Neural cell (in vitro differentiated cells): ENCODE results near the gene DNAI4. TPM values are rescaled to one million over a fixed set of nuclear protein-coding genes. Genes with fewer than 3 reads are reported as not detected.

Experiments used
- H2AFZ ChIP-seq: fragments of 200-600, 300-800 bp; sonication (generic), shearing (Covaris generic); 2 replicates; pipeline ENCODE4 v1.6.0; 2014; ENCODE audit warnings: low read depth, mild to moderate bottlenecking, antibody characterized with exemption, low read length, moderate library complexity
- H3F3A ChIP-seq: fragments of 200-600 bp; shearing (Covaris generic); 2 replicates; pipeline ENCODE4 v1.6.1; 2016; ENCODE audit warnings: mild to moderate bottlenecking, moderate library complexity, mixed read lengths, antibody characterized with exemption, low read length; ENCODE audit not compliant: insufficient read depth, poor library complexity, severe bottlenecking
- H3K27ac ChIP-seq: fragments of 200-600, 300-800 bp; sonication (generic), shearing (Covaris generic); 2 replicates; pipeline ENCODE4 v1.5.1; 2014; ENCODE audit warnings: mild to moderate bottlenecking, low read length, moderate library complexity
- H3K27me3 ChIP-seq: fragments of 300-800, 200-600 bp; sonication (generic), shearing (Covaris generic); 2 replicates; pipeline ENCODE4 v1.6.0; 2014; ENCODE audit warnings: mild to moderate bottlenecking, low read depth, low read length, moderate library complexity; ENCODE audit not compliant: insufficient read depth
- H3K36me3 ChIP-seq: fragments of 300-800, 200-600 bp; sonication (generic), shearing (Covaris generic); 2 replicates; pipeline ENCODE4 v1.5.1; 2014; ENCODE audit warnings: mild to moderate bottlenecking, antibody characterized with exemption, low read length, moderate library complexity; ENCODE audit not compliant: insufficient read depth
- H3K4me2 ChIP-seq: fragments of 300-800, 200-600 bp; sonication (generic), shearing (Covaris generic); 2 replicates; pipeline ENCODE4 v1.6.0; 2014; ENCODE audit warnings: mild to moderate bottlenecking, low read length
- H3K4me3 ChIP-seq: fragments of 300-800, 200-600 bp; sonication (generic), shearing (Covaris generic); 2 replicates; pipeline ENCODE4 v1.5.1; 2014; ENCODE audit warnings: mild to moderate bottlenecking, low read length, moderate library complexity
- H3K79me2 ChIP-seq: fragments of 200-600 bp; shearing (Covaris generic); replicated peaks from 2 replicates; pipeline ENCODE4 v1.6.0; 2014; ENCODE audit warnings: mild to moderate bottlenecking, low read length, moderate library complexity; ENCODE audit not compliant: insufficient read depth
- H3K9ac ChIP-seq: fragments of 300-800, 200-600 bp; sonication (generic), shearing (Covaris generic); 2 replicates; pipeline ENCODE4 v1.6.1; 2016; ENCODE audit warnings: mild to moderate bottlenecking, low read length, mixed read lengths
- H3K9me2 ChIP-seq: fragments of 200-600 bp; shearing (Covaris generic); 2 replicates; pipeline ENCODE4 v1.6.1; 2016; ENCODE audit warnings: mild to moderate bottlenecking, low read length, mixed read lengths; ENCODE audit not compliant: insufficient read depth
- H3K9me3 ChIP-seq: fragments of 200-600, 300-800 bp; sonication (generic), shearing (Covaris generic); 2 replicates; pipeline ENCODE4 v1.6.1; 2016; ENCODE audit warnings: mild to moderate bottlenecking, mixed run types, low read length, moderate library complexity, mixed read lengths
- H4K20me1 ChIP-seq: fragments of 200-600 bp; shearing (Covaris generic); 2 replicates; pipeline ENCODE4 v1.6.1; 2016; ENCODE audit warnings: mild to moderate bottlenecking, mixed run types; ENCODE audit not compliant: insufficient read depth
- CTCF ChIP-seq: fragments of 450-650 bp; IDR thresholded peaks from 2 replicates; pipeline ENCODE4 v1.5.1; 2014; ENCODE audit warnings: antibody characterized with exemption, mild to moderate bottlenecking, moderate library complexity; ENCODE audit not compliant: poor library complexity, severe bottlenecking
- EP300 ChIP-seq: fragments of 450-650 bp; conservative IDR thresholded peaks from 2 replicates; pipeline ENCODE4 v1.6.1; 2014; ENCODE audit warnings: antibody characterized with exemption, mild to moderate bottlenecking, moderate library complexity; ENCODE audit not compliant: poor library complexity, severe bottlenecking
- EZH2 ChIP-seq: fragments of 200-600, 300-800 bp; shearing (Covaris generic), sonication (generic); IDR thresholded peaks from 2 replicates; pipeline ENCODE4 v1.6.1; 2014; ENCODE audit warnings: antibody characterized with exemption, low read length, borderline replicate concordance, mild to moderate bottlenecking; ENCODE audit not compliant: insufficient read depth, poor library complexity, severe bottlenecking
- MXI1 ChIP-seq: fragments of 450-650 bp; conservative IDR thresholded peaks from 2 replicates; pipeline ENCODE4 v1.6.1; 2014; ENCODE audit warnings: antibody characterized with exemption, mild to moderate bottlenecking; ENCODE audit not compliant: poor library complexity, severe bottlenecking
- POLR2AphosphoS5 ChIP-seq: IDR thresholded peaks from 2 replicates; pipeline ENCODE4 v1.6.1; 2012
- RAD21 ChIP-seq: fragments of 450-650 bp; conservative IDR thresholded peaks from 2 replicates; pipeline ENCODE4 v1.6.1; 2014; ENCODE audit warnings: antibody characterized with exemption, mild to moderate bottlenecking, moderate library complexity
- REST ChIP-seq: IDR thresholded peaks from 2 replicates; pipeline ENCODE4 v1.6.1; 2012; ENCODE audit warnings: borderline replicate concordance
- SMC3 ChIP-seq: fragments of 450-650 bp; conservative IDR thresholded peaks from 2 replicates; pipeline ENCODE4 v1.6.1; 2014; ENCODE audit warnings: antibody characterized with exemption, mild to moderate bottlenecking, moderate library complexity; ENCODE audit not compliant: poor library complexity
- TAF1 ChIP-seq: IDR thresholded peaks from 2 replicates; pipeline ENCODE4 v1.6.1; 2012; ENCODE audit warnings: low read depth
- polyA plus RNA-seq: library from polyadenylated mRNA; depleted of rRNA; stranded (reverse); fragments of >200 nt; gene quantifications from 2 replicates; pipeline ENCODE4 v1.2.3, GENCODE V29; 2014

Gene DNAI4
- polyA plus RNA-seq, 1 donor from 2014 or later: 4.5 TPM

- Histone ChIP-seq H3K9ac (no peak overlapping the region), H3K27ac (no peak overlapping the region), H3K4me3 (no peak overlapping the region), H2AFZ (no peak overlapping the region), H3K9me2 (no peaks in the 10 kb centered on the region), H3K4me2 (no peak overlapping the region), H3K27me3 (no peaks in the 10 kb centered on the region), H4K20me1 (no peaks in the 10 kb centered on the region), H3K79me2 (no peaks in the 10 kb centered on the region), H3K36me3 (no peaks in the 10 kb centered on the region), H3F3A (no peaks in the 10 kb centered on the region), H3K9me3 (no peaks in the 10 kb centered on the region)
- no peak for TF ChIP-seq RAD21
- no peak for TF ChIP-seq POLR2AphosphoS5
- TF ChIP-seq MXI1: no peak
- TF ChIP-seq TAF1: no peak
- TF ChIP-seq EP300: no peak
- no peak for TF ChIP-seq EZH2
- no peak for TF ChIP-seq REST
- no peak for TF ChIP-seq SMC3
- TF ChIP-seq CTCF: no peak
These were observed 149.0 kb downstream of the DNAI4 start for GRCh38 chr1:66775646-66776045.

GRCh38 chr1:66774438-66774837 lies 150.2 kb downstream of the DNAI4 start:
- Histone ChIP-seq H3K9me2 (no peaks in the 10 kb centered on the region), H3K27me3 (no peaks in the 10 kb centered on the region), H3F3A (no peaks in the 10 kb centered on the region), H2AFZ (no peak overlapping the region), H3K79me2 (no peaks in the 10 kb centered on the region), H3K9me3 (no peaks in the 10 kb centered on the region), H3K36me3 (no peaks in the 10 kb centered on the region), H4K20me1 (no peaks in the 10 kb centered on the region), H3K9ac (no peak overlapping the region), H3K27ac (no peak overlapping the region), H3K4me2 (no peak overlapping the region), H3K4me3 (no peak overlapping the region)
- TF ChIP-seq RAD21: no peak
- no peak for TF ChIP-seq POLR2AphosphoS5
- no peak for TF ChIP-seq EP300
- no peak for TF ChIP-seq SMC3

- no peak overlapping the region for H2AFZ ChIP-seq
- no peaks in the 10 kb centered on the region for H3K9me3 ChIP-seq
- H3K9ac ChIP-seq: no peak overlapping the region
- H3K36me3 ChIP-seq: no peaks in the 10 kb centered on the region
- H3K4me3 ChIP-seq: no peak overlapping the region
- H3K79me2 ChIP-seq: no peaks in the 10 kb centered on the region
- H3K27me3 ChIP-seq: no peaks in the 10 kb centered on the region
- H3K9me2 ChIP-seq: no peaks in the 10 kb centered on the region
- H3K4me2 ChIP-seq: no peak overlapping the region
- H3K27ac ChIP-seq: no peak overlapping the region
- H4K20me1 ChIP-seq: no peaks in the 10 kb centered on the region
- no peak for TF ChIP-seq CTCF
- no peak for TF ChIP-seq POLR2AphosphoS5
- no peak for TF ChIP-seq EZH2
- no peak for TF ChIP-seq MXI1
- TF ChIP-seq RAD21: no peak
- no peak for TF ChIP-seq REST
- TF ChIP-seq EP300: no peak
- no peak for TF ChIP-seq SMC3
- TF ChIP-seq TAF1: no peak
- no peaks in the 10 kb centered on the region for H3F3A ChIP-seq
These were observed 151.4 kb downstream of the DNAI4 start for GRCh38 chr1:66773227-66773626.
